Measurements from ENCODE around the gene UBL4B.
"Not testable (repeated sequence)": the region's sequence is repeated elsewhere in the genome, so short reads cannot be mapped to it uniquely, and the experiment has no call there.

The UBL4B gene

GRCh38 chr1:110112143-110112542 is at the start of gene UBL4B:
Gene UBL4B, plus strand, starts transcription at chr1:110112443. Its CDS starts 92 bp downstream, at chr1:110112535.
- in situ Hi-C loops (cut with MboI; ENCODE audit: low sequenced_read_pairs), result no loop called here

GRCh38 chr1:110062612-110063011 is 49.6 kb upstream of the UBL4B start:
- in situ Hi-C loops (cut with MboI; ENCODE audit: low sequenced_read_pairs), result no loop called here

GRCh38 chr1:110063781-110064180 is 48.5 kb upstream of the UBL4B start:
- in situ Hi-C loops (cut with MboI; ENCODE audit: low sequenced_read_pairs), result no loop called here

- in situ Hi-C loops (cut with MboI; ENCODE audit: low sequenced_read_pairs), result no loop called here
These were observed 47.5 kb upstream of the UBL4B start for GRCh38 chr1:110064576-110065337.

- in situ Hi-C loops (cut with MboI; ENCODE audit: low sequenced_read_pairs), result no loop called here
These were observed 46.4 kb upstream of the UBL4B start for GRCh38 chr1:110065841-110066240.

- in situ Hi-C loops (cut with MboI; ENCODE audit: low sequenced_read_pairs), result no loop called here
These were observed 44.8 kb upstream of the UBL4B start for GRCh38 chr1:110067479-110067892.

GRCh38 chr1:110067893-110068645 is 44.2 kb upstream of the UBL4B start:
- in situ Hi-C loops (cut with MboI; ENCODE audit: low sequenced_read_pairs), result no loop called here

- in situ Hi-C loops (cut with MboI; ENCODE audit: low sequenced_read_pairs), result no loop called here
These were observed 43.4 kb upstream of the UBL4B start for GRCh38 chr1:110068646-110069403.

- in situ Hi-C loops (cut with MboI; ENCODE audit: low sequenced_read_pairs), result no loop called here
These were observed 42.6 kb upstream of the UBL4B start for GRCh38 chr1:110069404-110070281.

GRCh38 chr1:110070282-110070669 is 42.0 kb upstream of the UBL4B start:
- in situ Hi-C loops (cut with MboI; ENCODE audit: low sequenced_read_pairs), result no loop called here

GRCh38 chr1:110070671-110071242 is 41.5 kb upstream of the UBL4B start, which contains the start of gene ALX3:
Gene ALX3, minus strand, starts transcription at chr1:110070672. Its CDS starts 60 bp downstream, at chr1:110070612.
- in situ Hi-C loops (cut with MboI; ENCODE audit: low sequenced_read_pairs), result no loop called here

GRCh38 chr1:110074166-110074565 is 38.1 kb upstream of the UBL4B start:
- in situ Hi-C loops (cut with MboI; ENCODE audit: low sequenced_read_pairs), result no loop called here

GRCh38 chr1:110076789-110077500 is 35.3 kb upstream of the UBL4B start:
- in situ Hi-C loops (cut with MboI; ENCODE audit: low sequenced_read_pairs), result no loop called here

GRCh38 chr1:110079995-110080394 is 32.2 kb upstream of the UBL4B start:
- in situ Hi-C loops (cut with MboI; ENCODE audit: low sequenced_read_pairs), result not testable (repeated sequence)

- in situ Hi-C loops (cut with MboI; ENCODE audit: low sequenced_read_pairs), result no loop called here
These were observed 31.2 kb upstream of the UBL4B start for GRCh38 chr1:110081061-110081460.

GRCh38 chr1:110082477-110082876 is 29.8 kb upstream of the UBL4B start:
- in situ Hi-C loops (cut with MboI; ENCODE audit: low sequenced_read_pairs), result no loop called here

- in situ Hi-C loops (cut with MboI; ENCODE audit: low sequenced_read_pairs), result no loop called here
These were observed 29.0 kb upstream of the UBL4B start for GRCh38 chr1:110083061-110083865.

- in situ Hi-C loops (cut with MboI; ENCODE audit: low sequenced_read_pairs), result no loop called here
These were observed 28.4 kb upstream of the UBL4B start for GRCh38 chr1:110083866-110084226.

Measured in HL-60/S4 treated with phorbol 12-myristate 13-acetate at 8.2 ng/mL for 4 days and 3 days (cell line).